HG03108 (cell line): ENCODE measurements around the gene FNDC3B.

ENCODE experiments used
- ATAC-seq: cut with Tn5 transposase; IDR thresholded peaks from one replicate; pipeline ENCODE4 v1.9.1; 2021; ENCODE audit warnings: moderate library complexity; ENCODE audit not compliant: unreplicated experiment

Gene FNDC3B

GRCh38 chr3:172376402-172376801 is 337.0 kb downstream of the FNDC3B start:
- no peak for ATAC-seq

GRCh38 chr3:172376881-172377280 is 337.5 kb downstream of the FNDC3B start:
- no peak for ATAC-seq

DNA sequence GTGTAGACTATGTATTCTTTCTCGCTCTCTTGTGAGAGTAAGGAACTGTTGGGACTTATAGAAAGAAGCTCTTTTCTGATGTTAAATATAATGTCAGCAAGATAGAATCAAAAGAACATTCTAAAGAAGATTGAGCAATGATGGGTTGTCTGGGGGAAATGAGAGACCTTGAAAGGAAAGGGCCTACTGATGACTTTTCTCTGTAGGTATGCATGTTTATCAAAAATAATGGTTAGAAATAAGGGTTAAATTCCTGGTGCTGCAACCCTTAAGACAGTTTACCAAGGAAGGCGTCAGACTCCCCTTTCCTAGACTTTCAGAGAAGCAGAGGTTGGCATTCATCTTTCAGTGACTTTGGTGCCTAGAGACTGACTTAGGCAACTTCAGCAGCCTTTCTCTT is 339.1 kb downstream of the FNDC3B start:
- no peak for ATAC-seq

GRCh38 chr3:172379372-172379771 is 340.0 kb downstream of the FNDC3B start:
- no peak for ATAC-seq

GRCh38 chr3:172380632-172381031 is 341.3 kb downstream of the FNDC3B start:
- no peak for ATAC-seq

DNA sequence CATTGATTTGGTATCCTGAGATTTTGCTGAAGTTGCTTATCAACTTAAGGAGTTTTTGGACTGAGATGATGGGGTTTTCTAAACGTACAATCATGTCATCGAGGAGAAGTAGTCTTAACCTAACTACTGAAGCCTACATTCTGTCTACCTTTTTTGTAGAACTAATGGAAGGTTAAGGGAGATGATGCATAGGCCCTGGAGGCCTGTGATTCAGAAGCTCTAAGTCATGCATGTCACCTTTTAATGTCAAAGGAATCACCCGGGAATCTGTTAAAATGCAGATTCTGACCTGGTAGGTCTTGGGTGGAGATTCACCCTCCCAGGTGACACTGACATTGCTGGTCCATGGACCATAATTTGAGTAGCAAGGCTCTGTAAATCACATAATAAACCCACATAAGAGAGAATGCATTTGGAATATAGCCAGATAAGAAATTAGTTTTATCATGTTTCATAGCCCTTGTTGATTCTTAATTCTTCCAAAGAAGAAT is 344.0 kb downstream of the FNDC3B start:
- no peak for ATAC-seq

DNA sequence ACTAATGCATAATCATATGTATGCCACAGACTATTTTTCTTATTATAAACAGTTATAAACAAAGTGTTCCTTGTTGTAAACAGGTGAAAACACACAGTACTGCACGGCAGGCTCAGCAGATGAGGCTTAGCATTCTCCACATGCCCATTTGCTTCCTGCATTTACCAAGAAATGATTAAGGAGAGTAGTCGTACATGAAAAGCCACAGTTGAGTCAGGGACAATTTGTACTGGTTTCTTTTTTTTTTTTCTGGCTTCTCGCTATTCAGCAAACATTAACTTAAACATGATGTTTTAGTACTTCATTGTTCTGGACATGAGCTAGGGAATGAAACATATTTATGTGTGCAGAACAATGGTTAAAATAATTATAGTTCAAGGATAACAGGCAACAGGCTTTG is 345.5 kb downstream of the FNDC3B start:
- no peak for ATAC-seq

DNA sequence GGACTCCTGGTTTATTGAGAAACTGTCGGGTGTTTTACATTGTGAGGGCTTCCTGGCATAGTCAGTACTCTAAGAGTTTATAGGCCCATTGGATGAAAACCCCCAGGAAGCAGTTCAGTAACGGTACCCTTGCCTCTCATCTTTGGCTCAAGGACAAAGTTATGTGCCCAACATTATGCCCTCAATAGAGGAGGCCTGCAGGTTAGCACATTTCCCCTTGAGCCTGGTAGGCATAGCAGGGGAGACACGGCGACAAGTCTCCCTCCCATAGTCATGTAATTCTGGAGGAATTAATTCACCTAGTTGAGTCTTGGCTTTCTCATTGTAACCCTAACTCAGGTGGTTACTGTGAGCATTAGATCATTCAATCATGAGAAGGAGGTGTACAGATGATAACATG is 348.4 kb downstream of the FNDC3B start:
- ATAC-seq: no peak

GRCh38 chr3:172388412-172389078 is 349.2 kb downstream of the FNDC3B start:
- no peak for ATAC-seq

GRCh38 chr3:172390792-172391191 is 351.4 kb downstream of the FNDC3B start:
- ATAC-seq: no peak

DNA sequence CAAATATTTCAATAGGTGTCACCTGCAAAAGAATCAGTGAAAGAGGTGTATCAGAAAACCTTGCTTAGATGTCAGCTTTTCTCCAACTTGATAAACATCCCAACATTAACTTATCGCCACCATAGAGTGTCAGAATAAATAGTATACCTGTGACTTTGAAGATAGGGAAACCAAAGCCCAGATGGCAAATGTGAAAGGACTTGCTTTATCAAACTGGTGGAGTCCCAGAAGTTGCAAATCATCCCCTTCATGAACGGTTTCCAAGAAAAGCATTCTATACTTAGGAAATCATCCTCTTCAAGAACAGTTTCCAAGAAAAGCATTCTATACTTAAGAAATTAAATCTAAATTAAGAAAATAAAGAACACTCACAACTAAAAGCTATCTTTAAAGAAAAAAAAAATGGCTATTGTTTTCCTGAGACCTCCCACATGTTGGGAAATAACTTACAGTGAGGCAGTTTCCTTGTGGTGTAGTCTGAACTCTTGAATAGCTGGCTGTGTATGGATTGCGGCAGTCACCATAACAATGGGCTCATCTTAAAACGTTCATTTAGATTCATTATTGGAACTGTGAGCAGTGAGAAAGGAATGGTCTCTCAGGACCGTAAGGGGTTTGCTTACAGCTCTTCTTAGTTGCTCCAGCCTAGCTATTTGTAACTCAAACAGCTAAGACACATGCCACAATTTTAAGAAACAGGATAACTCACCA is 352.4 kb downstream of the FNDC3B start:
- ATAC-seq: no peak

DNA sequence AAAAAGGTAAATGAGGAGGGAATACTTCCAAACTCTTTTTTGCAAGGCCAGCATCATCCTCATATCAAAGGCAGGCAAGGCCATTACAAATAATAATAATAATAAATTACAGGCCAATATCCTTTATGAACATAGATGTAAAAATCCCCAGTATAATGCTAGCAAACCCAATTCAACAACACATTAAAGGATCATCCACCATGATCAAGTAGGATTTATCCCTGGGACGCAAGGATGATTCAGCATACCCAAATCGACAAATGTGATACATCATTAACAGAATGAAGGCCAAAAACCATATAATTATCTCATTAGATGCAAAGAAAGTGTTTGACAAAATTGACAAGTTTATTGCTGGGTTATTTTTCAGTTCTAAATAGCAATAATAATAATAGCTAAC is 355.3 kb downstream of the FNDC3B start:
- ATAC-seq: no peak

DNA sequence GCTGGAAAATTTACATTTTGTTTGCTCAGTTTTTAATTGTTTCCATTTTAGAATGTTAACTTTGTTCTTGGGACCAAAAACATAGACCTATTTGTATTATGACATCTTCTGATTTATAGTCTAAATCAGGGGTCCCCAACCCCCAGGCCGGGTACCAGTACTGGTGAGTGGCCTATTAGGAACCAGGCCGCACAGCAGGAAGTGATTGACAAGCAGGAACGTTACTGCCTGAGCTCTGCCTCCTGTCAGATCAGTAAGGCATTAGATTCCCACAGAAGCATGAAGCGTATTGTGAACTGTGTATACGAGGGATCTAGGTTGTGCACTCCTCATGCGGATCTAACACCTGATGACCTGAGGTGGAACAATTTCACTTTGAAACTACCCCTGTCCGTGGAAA is 357.0 kb downstream of the FNDC3B start:
- ATAC-seq: no peak

- ATAC-seq: no peak
Measured at GRCh38 chr3:172397716-172398405, 358.5 kb downstream of the FNDC3B start.

- no peak for ATAC-seq
Measured at GRCh38 chr3:172398484-172398883, 359.1 kb downstream of the FNDC3B start.

DNA sequence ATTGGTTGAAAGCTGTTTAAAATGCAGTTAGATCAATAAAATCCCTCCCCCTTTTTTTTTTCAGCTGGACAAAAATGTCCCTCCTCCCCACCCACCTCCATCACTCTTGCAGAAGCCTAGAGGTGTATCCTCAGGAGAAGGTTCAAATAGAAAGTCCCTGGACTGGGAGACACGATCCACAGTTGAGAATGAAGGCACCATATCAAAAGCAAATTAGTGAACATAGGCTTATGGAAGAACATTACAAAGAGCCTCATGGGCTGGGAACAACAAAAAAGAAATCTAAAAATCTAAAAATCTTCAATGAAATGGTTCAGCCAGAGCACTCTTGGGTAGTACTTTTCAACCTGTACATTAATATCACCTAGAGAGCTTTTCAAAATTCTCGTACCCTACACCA is 362.7 kb downstream of the FNDC3B start:
- no peak for ATAC-seq

GRCh38 chr3:172402892-172403643 is 363.7 kb downstream of the FNDC3B start:
- no peak for ATAC-seq

DNA sequence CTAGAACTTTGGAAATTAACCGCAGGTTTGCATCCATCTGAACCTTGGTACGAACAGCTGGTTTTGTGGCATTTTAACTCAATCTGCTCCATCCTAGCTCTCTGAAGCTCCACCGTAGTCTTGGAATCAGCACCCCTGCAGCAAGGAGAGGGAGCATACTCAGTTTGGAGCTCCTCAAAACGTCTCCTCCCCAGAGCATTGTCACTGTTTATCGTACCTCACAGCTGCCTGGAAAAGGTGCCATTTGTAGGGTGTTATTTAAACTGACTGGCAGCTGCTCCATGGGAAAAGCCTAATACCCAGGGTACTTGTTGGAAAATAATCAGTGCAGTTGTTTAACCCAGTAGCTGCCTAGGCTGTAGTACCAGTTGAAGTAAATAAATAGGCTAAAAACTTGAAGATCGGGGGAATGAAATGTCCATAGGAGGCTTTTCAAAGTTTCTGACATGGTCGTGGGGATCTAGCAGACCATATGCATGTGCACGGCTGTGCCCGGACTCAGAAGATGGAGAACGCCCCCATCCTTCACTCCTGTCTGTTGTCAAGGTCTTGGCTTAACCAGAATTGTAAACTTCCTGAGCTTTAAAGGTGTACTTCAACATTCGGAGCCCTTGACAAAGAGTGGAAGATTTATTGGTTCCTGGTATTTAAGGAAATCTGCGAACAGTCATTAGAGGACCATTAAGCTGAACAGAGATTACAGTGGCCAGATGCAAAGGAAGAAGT is 365.0 kb downstream of the FNDC3B start:
- ATAC-seq: no peak

DNA sequence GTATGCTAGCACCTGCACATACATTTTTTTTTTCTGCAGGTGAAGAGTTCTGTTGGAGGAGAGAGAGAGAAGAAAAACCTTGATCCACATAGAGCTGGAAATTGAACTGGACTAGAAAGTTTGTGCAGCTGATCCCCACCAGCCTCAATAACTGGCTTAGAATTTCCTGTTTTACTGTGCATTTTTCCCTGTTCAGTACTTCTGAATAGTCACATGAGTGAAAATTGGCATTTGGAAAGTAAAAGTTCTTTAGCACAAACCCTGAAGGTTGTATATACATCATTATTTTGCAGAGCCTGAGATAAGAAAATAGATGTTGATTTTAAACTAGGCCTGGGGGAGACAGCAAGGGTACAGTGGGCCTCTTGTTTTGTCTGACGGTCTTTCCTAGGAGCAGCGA is 366.5 kb downstream of the FNDC3B start:
- ATAC-seq: no peak

- ATAC-seq: no peak
Measured at GRCh38 chr3:172407872-172408271, 368.5 kb downstream of the FNDC3B start.
